Measurements from ENCODE around the gene CGN. TPM values are rescaled to one million over a fixed set of nuclear protein-coding genes. Genes with fewer than 3 reads are reported as not detected.

Gene CGN
- total RNA-seq, 1 experiment from 2014 or later: 30.9 TPM

GRCh38 chr1:151472856-151473731 lies 38.1 kb upstream of the CGN start:
- Histone ChIP-seq H3K9me3 (ENCODE audit: control insufficient read depth, low read depth, low read length) (no peaks in the 10 kb centered on the region), H3K9ac (ENCODE audit: extremely low read depth, insufficient read length, low read length) (peak overlapping the region; percentile 52), H2AFZ (ENCODE audit: low read length) (peak overlapping the region; percentile 44), H3K23me2 (ENCODE audit: insufficient read length, low read depth, low read length, poor library complexity, severe bottlenecking) (peaks cover 3% of the 10 kb centered on the region), H4K5ac (ENCODE audit: insufficient read length, low read depth, low read length) (no peak overlapping the region), H2BK5ac (ENCODE audit: insufficient read length, low read length) (no peak overlapping the region), H3K4me1 (ENCODE audit: insufficient read depth, low read length) (no peaks in the 10 kb centered on the region), H3K79me2 (ENCODE audit: insufficient read depth, low read length) (no peaks in the 10 kb centered on the region), H3K18ac (ENCODE audit: insufficient read length, low read depth, low read length) (peak overlapping the region; percentile 79), H2BK20ac (ENCODE audit: low read depth, low read length, poor library complexity, severe bottlenecking) (no peak overlapping the region), H4K91ac (ENCODE audit: insufficient read length, low read depth, low read length) (no peak overlapping the region), H2BK15ac (ENCODE audit: low read depth, low read length) (no peak overlapping the region), H2BK120ac (ENCODE audit: low read depth, low read length, poor library complexity, severe bottlenecking) (no peak overlapping the region), H2AK5ac (ENCODE audit: insufficient read length, low read length) (no peak overlapping the region), H3K27me3 (ENCODE audit: insufficient read depth, low read length) (no peaks in the 10 kb centered on the region), H2BK12ac (ENCODE audit: insufficient read length, low read depth, low read length) (no peak overlapping the region), H4K8ac (replicated peaks; ENCODE audit: insufficient read length, low read depth, low read length) (no peak overlapping the region), H3K79me1 (ENCODE audit: insufficient read depth, low read depth, low read length, poor library complexity, severe bottlenecking) (no peaks in the 10 kb centered on the region), H3K23ac (ENCODE audit: insufficient read length, low read depth, low read length) (no peak overlapping the region), H3K56ac (ENCODE audit: insufficient read length, low read depth, low read length) (no peak overlapping the region), H3K14ac (ENCODE audit: insufficient read depth, low read length) (peak overlapping the region; percentile 92), H4K20me1 (ENCODE audit: control insufficient read depth, insufficient read depth, insufficient read length) (no peaks in the 10 kb centered on the region), H3K4me2 (ENCODE audit: insufficient read depth, insufficient read length, low read length) (peak overlapping the region; percentile 0), H3K27ac (ENCODE audit: insufficient read length, low read depth, low read length) (no peak overlapping the region), H3K4ac (ENCODE audit: low read depth, low read length) (no peak overlapping the region), H3T11ph (ENCODE audit: low read length) (no peak overlapping the region)
- H3K27me3 Mint-ChIP-seq (ENCODE audit: low read depth): peaks cover 9% of the 10 kb centered on the region
- no peaks in the 10 kb centered on the region for H3K9me3 Mint-ChIP-seq
- no peaks in the 10 kb centered on the region for H3K36me3 Mint-ChIP-seq (ENCODE audit: insufficient read depth in 1 of 3, low read depth in 3 of 3)
- peak; percentile 56 for DNase-seq
- TF ChIP-seq, protein P1, sequence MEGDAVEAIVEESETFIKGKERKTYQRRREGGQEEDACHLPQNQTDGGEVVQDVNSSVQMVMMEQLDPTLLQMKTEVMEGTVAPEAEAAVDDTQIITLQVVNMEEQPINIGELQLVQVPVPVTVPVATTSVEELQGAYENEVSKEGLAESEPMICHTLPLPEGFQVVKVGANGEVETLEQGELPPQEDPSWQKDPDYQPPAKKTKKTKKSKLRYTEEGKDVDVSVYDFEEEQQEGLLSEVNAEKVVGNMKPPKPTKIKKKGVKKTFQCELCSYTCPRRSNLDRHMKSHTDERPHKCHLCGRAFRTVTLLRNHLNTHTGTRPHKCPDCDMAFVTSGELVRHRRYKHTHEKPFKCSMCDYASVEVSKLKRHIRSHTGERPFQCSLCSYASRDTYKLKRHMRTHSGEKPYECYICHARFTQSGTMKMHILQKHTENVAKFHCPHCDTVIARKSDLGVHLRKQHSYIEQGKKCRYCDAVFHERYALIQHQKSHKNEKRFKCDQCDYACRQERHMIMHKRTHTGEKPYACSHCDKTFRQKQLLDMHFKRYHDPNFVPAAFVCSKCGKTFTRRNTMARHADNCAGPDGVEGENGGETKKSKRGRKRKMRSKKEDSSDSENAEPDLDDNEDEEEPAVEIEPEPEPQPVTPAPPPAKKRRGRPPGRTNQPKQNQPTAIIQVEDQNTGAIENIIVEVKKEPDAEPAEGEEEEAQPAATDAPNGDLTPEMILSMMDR (conservative IDR thresholded peaks at IDR 0.05): no peak
- WGBS (ENCODE audit: extremely low coverage, insufficient read length, low lambda C conversion rate): no CpG with 5 or more reads among the region's 36 CpGs
- peaks cover 0 to 11% of the 10 kb centered on the region in 2 experiments; a peak in 3 of 4 replicates for H3K4me1 Mint-ChIP-seq
- H3K27ac Mint-ChIP-seq: peak overlapping the region in 2 of 3 experiments; percentile 82 to 90; a peak in 3 of 7 replicates
- peak overlapping the region; percentile 70 to 76 for H3K4me3 Mint-ChIP-seq
